Measurements from ENCODE around the gene SF3B6. TPM values are rescaled to one million over a fixed set of nuclear protein-coding genes. Genes with fewer than 3 reads are reported as not detected.

Gene SF3B6
- total and polyA plus RNA-seq, 2 donors (not counting 3 experiments of a cell fraction or from before 2014, with no cell fraction given): 105 to 150 TPM

GRCh38 chr2:24104110-24104650 lies 28.1 kb upstream of the SF3B6 start:
- ChIA-PET CTCF (no interaction called here), POLR2A (no interaction called here)
- Histone ChIP-seq H3K27ac (ENCODE audit: insufficient read depth, low read depth, low read length) (no peak overlapping the region), H3K4me2 (ENCODE audit: insufficient read depth, low read length) (no peak overlapping the region), H3K4me1 (ENCODE audit: control insufficient read depth, extremely low read depth, insufficient read depth, low read length) (no peaks in the 10 kb centered on the region), H3K9ac (replicated peaks; ENCODE audit: extremely low read depth, insufficient read depth, low read length) (no peak overlapping the region), H3K4me3 (replicated peaks in 1 of 3; ENCODE audit: insufficient read depth in 1 of 3, low read depth in 1 of 3, low read length in 3 of 3) (no peak overlapping the region), H3K27me3 (ENCODE audit: control insufficient read depth in 2 of 2, insufficient read depth in 2 of 2, low read length in 2 of 2) (peaks cover 0 to 2% of the 10 kb centered on the region in 2 experiments), H4K20me1 (replicated peaks; ENCODE audit: control insufficient read depth, extremely low read depth, insufficient read depth, low read length) (no peaks in the 10 kb centered on the region), H3K9me1 (replicated peaks; ENCODE audit: control insufficient read depth, extremely low read depth, insufficient read depth, low read length) (no peaks in the 10 kb centered on the region), H3K36me3 (ENCODE audit: control insufficient read depth in 2 of 2, extremely low read depth in 1 of 2, insufficient read depth in 2 of 2, low read length in 2 of 2) (no peaks in the 10 kb centered on the region), H2AFZ (ENCODE audit: low read depth, low read length) (no peak overlapping the region), H3K79me2 (ENCODE audit: control insufficient read depth, insufficient read depth, low read length) (no peaks in the 10 kb centered on the region), H3K9me3 (replicated peaks; ENCODE audit: control insufficient read depth, insufficient read depth, low read length) (no peaks in the 10 kb centered on the region)
- BruUV-seq (replicated peaks): no TSS peak
- no peak for FAIRE-seq
- TF ChIP-seq GATA2 (IDR thresholded peaks at IDR 0.05; ENCODE audit: insufficient read depth, insufficient read length, low read depth, low read length) (no peak), FOS (IDR thresholded peaks at IDR 0.05; ENCODE audit: borderline replicate concordance, insufficient read depth, low read length) (no peak), POLR2AphosphoS5 (IDR thresholded peaks at IDR 0.05; ENCODE audit: insufficient read depth, low read depth, low read length) (no peak), CTCF (IDR thresholded peaks at IDR 0.05; ENCODE audit: extremely low read depth in 1 of 2, insufficient read depth in 1 of 2, low read depth in 1 of 2, low read length in 2 of 2) (no peak), MYC (IDR thresholded peaks at IDR 0.05; ENCODE audit: low read depth, low read length) (no peak)
- DNase-seq (ENCODE audit: low read depth, low spot score): no peak
- dilution Hi-C loops (cut with MboI; ENCODE audit: extremely low pct_ligation_motif_present, low sequenced_read_pairs): no loop called here
- intact Hi-C loops (cut with micrococcal nuclease): no loop called here

GRCh38 chr2:24102677-24103076 lies 26.6 kb upstream of the SF3B6 start:
- intact Hi-C loops (cut with micrococcal nuclease) (no loop called here), dilution Hi-C loops (cut with MboI; ENCODE audit: extremely low pct_ligation_motif_present, low sequenced_read_pairs) (no loop called here)
- Histone ChIP-seq H3K4me1 (ENCODE audit: control insufficient read depth, extremely low read depth, insufficient read depth, low read length) (no peaks in the 10 kb centered on the region), H2AFZ (ENCODE audit: low read depth, low read length) (no peak overlapping the region), H3K4me2 (ENCODE audit: insufficient read depth, low read length) (no peak overlapping the region), H3K36me3 (ENCODE audit: control insufficient read depth in 2 of 2, extremely low read depth in 1 of 2, insufficient read depth in 2 of 2, low read length in 2 of 2) (no peaks in the 10 kb centered on the region), H3K27ac (ENCODE audit: insufficient read depth, low read depth, low read length) (no peak overlapping the region), H3K9me1 (replicated peaks; ENCODE audit: control insufficient read depth, extremely low read depth, insufficient read depth, low read length) (no peaks in the 10 kb centered on the region), H3K27me3 (ENCODE audit: control insufficient read depth in 2 of 2, insufficient read depth in 2 of 2, low read length in 2 of 2) (peaks cover 0 to 2% of the 10 kb centered on the region in 2 experiments), H3K79me2 (ENCODE audit: control insufficient read depth, insufficient read depth, low read length) (no peaks in the 10 kb centered on the region), H3K4me3 (replicated peaks in 1 of 3; ENCODE audit: insufficient read depth in 1 of 3, low read depth in 1 of 3, low read length in 3 of 3) (no peak overlapping the region), H3K9ac (replicated peaks; ENCODE audit: extremely low read depth, insufficient read depth, low read length) (no peak overlapping the region), H3K9me3 (replicated peaks; ENCODE audit: control insufficient read depth, insufficient read depth, low read length) (no peaks in the 10 kb centered on the region), H4K20me1 (replicated peaks; ENCODE audit: control insufficient read depth, extremely low read depth, insufficient read depth, low read length) (no peaks in the 10 kb centered on the region)
- TF ChIP-seq CTCF (IDR thresholded peaks at IDR 0.05; ENCODE audit: extremely low read depth in 1 of 2, insufficient read depth in 1 of 2, low read depth in 1 of 2, low read length in 2 of 2) (no peak), POLR2AphosphoS5 (IDR thresholded peaks at IDR 0.05; ENCODE audit: insufficient read depth, low read depth, low read length) (no peak), MAX (IDR thresholded peaks at IDR 0.05; ENCODE audit: insufficient read depth, insufficient read length) (no peak), FOS (IDR thresholded peaks at IDR 0.05; ENCODE audit: borderline replicate concordance, insufficient read depth, low read length) (no peak), EZH2 (IDR thresholded peaks at IDR 0.05; ENCODE audit: borderline replicate concordance, low read depth, low read length, severe bottlenecking) (no peak), GATA2 (IDR thresholded peaks at IDR 0.05; ENCODE audit: insufficient read depth, insufficient read length, low read depth, low read length) (no peak), JUN (IDR thresholded peaks at IDR 0.05; ENCODE audit: borderline replicate concordance, insufficient read depth, insufficient read length, low read depth) (no peak), MYC (IDR thresholded peaks at IDR 0.05; ENCODE audit: low read depth, low read length) (no peak), POLR2A (IDR thresholded peaks at IDR 0.05; ENCODE audit: low read depth, low read length) (no peak)
- POLR2A ChIA-PET: no interaction called here
- FAIRE-seq (no peak), DNase-seq (ENCODE audit: low read depth, low spot score) (no peak)
- no TSS peak for BruUV-seq (replicated peaks)
- CTCF ChIA-PET: interaction anchor here (1.6 kb wide), 1 partner anchor 19 kb away, joined by 6 read pairs; the partner anchor contains the start of gene TP53I3

Data from endothelial cell of umbilical vein (primary cell).